ENCODE measurements around the gene TRPM2.
A peak's percentile ranks its signal among the peaks of the same experiment; 100 is the strongest.

The TRPM2 gene

GRCh38 chr21:44450999-44451398, 97.6 kb downstream of the TRPM2 start:
- no peak for DNase-seq

GRCh38 chr21:44453120-44453519, 99.7 kb downstream of the TRPM2 start:
- no peak for DNase-seq

GRCh38 chr21:44454058-44454457, 100.6 kb downstream of the TRPM2 start:
- DNase-seq = no peak

- DNase-seq = peak; percentile 37
Measured at GRCh38 chr21:44454747-44455523, 101.5 kb downstream of the TRPM2 start, which contains the start of gene LRRC3. TSS of gene LRRC3 (plus strand) at chr21:44455510. CDS start at chr21:44456645, 1,135 bp downstream.

GRCh38 chr21:44455524-44456213, 102.2 kb downstream of the TRPM2 start:
- DNase-seq = no peak

GRCh38 chr21:44456214-44456914, 102.9 kb downstream of the TRPM2 start:
- no peak for DNase-seq

- no peak for DNase-seq
Measured at GRCh38 chr21:44456915-44457736, 103.7 kb downstream of the TRPM2 start.

GRCh38 chr21:44458971-44459711, 105.7 kb downstream of the TRPM2 start:
- no peak for DNase-seq

- DNase-seq = no peak
Measured at GRCh38 chr21:44459712-44460440, 106.5 kb downstream of the TRPM2 start.

- DNase-seq = no peak
Measured at GRCh38 chr21:44460441-44460755, 107.0 kb downstream of the TRPM2 start.

- no peak for DNase-seq
Measured at GRCh38 chr21:44461005-44461404, 107.6 kb downstream of the TRPM2 start.

- DNase-seq = no peak
Measured at GRCh38 chr21:44461464-44462001, 108.1 kb downstream of the TRPM2 start.

- DNase-seq = no peak
Measured at GRCh38 chr21:44462086-44462833, 108.8 kb downstream of the TRPM2 start.

- no peak for DNase-seq
Measured at GRCh38 chr21:44462834-44463200, 109.4 kb downstream of the TRPM2 start.

- DNase-seq = no peak
Measured at GRCh38 chr21:44463724-44464123, 110.3 kb downstream of the TRPM2 start.

GRCh38 chr21:44464351-44464750, 110.9 kb downstream of the TRPM2 start:
- DNase-seq = no peak

GRCh38 chr21:44466351-44466954, 113.0 kb downstream of the TRPM2 start:
- DNase-seq = no peak

GRCh38 chr21:44466996-44467858, 113.8 kb downstream of the TRPM2 start:
- DNase-seq = no peak

- no peak for DNase-seq
Measured at GRCh38 chr21:44467859-44468195, 114.4 kb downstream of the TRPM2 start.
